Esophagus squamous epithelium (tissue), 5 donors: ENCODE results near the gene PSMD2. TPM values are rescaled to one million over a fixed set of nuclear protein-coding genes. Genes with fewer than 3 reads are reported as not detected.

Experiments used
- DNase-seq: peaks from one replicate; lab custom pipeline; 2025; lab: John Stamatoyannopoulos, UW
- H3K27ac ChIP-seq, 4 donors: fragments of 200-600 bp; sonication (generic); one replicate each; pipeline ENCODE4 v1.5.1; 2016 to 2019; ENCODE audit warnings: mild to moderate bottlenecking in 1 of 4
- H3K27me3 ChIP-seq, 4 donors: fragments of 200-600 bp; sonication (generic); 1 replicate in 3 of 4; 2 replicates in 1 of 4; pipeline versions ENCODE4 v1.5.1 to v1.6.0; 2017 to 2021; ENCODE audit warnings: antibody characterized with exemption in 1 of 4
- H3K36me3 ChIP-seq, 3 donors: fragments of 200-600 bp; sonication (generic); one replicate each; pipeline ENCODE4 v1.5.1; 2016 to 2019
- H3K4me1 ChIP-seq, 3 donors: fragments of 200-600 bp; sonication (generic); one replicate each; pipeline ENCODE4 v1.5.1; 2017 to 2019
- H3K4me3 ChIP-seq, 4 donors: fragments of 200-600 bp; sonication (generic); 1 replicate in 3 of 4; 2 replicates in 1 of 4; pipeline ENCODE4 v1.5.1; 2016 to 2019; ENCODE audit warnings: mild to moderate bottlenecking in 2 of 4, moderate library complexity in 1 of 4
- H3K9me3 ChIP-seq, 3 donors: fragments of 200-600 bp; sonication (generic); one replicate each; pipeline ENCODE4 v1.5.1; 2016 to 2019
- POLR2A ChIP-seq, 4 donors: fragments of 450-650 bp; IDR thresholded peaks; one replicate each; pipeline ENCODE4 v1.6.1; 2017; ENCODE audit warnings: antibody characterized with exemption in 4 of 4, mild to moderate bottlenecking in 4 of 4, moderate library complexity in 3 of 4
- WGBS, 2 donors: methylation state at CpG; one replicate each; pipeline ENCODE4 v1.1.5; 2018; 5-methylcytosine and 5-hydroxymethylcytosine counted together
- intact Hi-C: fragments of 100-400 bp; cut with DNase I; formaldehyde crosslinking; loops from one replicate; pipeline ENCODE4 v1.15.0; 2022
- total RNA-seq, 4 donors: library from RNA; depleted of rRNA; stranded (reverse); fragments of >200 nt; gene quantifications; one replicate each; pipeline ENCODE4 v1.1.0, GENCODE V29; 2016
- TF ChIP-seq, protein P1 (sequence below), 6 experiments: fragments of 450-650 bp in 4 of 6; fragments of 200-600 bp in 2 of 6; sonication (generic) in 2 of 6; IDR thresholded peaks; one replicate each; pipeline ENCODE4 v1.5.1; 2016 to 2019; ENCODE audit warnings: antibody characterized with exemption in 6 of 6, mild to moderate bottlenecking in 4 of 6, moderate library complexity in 4 of 6
- donor health status: DM: yes; HTN: yes; CAD: no.

PSMD2 gene
- total RNA-seq, 4 donors from 2014 or later = 209 to 362 (median 235) TPM

DNA sequence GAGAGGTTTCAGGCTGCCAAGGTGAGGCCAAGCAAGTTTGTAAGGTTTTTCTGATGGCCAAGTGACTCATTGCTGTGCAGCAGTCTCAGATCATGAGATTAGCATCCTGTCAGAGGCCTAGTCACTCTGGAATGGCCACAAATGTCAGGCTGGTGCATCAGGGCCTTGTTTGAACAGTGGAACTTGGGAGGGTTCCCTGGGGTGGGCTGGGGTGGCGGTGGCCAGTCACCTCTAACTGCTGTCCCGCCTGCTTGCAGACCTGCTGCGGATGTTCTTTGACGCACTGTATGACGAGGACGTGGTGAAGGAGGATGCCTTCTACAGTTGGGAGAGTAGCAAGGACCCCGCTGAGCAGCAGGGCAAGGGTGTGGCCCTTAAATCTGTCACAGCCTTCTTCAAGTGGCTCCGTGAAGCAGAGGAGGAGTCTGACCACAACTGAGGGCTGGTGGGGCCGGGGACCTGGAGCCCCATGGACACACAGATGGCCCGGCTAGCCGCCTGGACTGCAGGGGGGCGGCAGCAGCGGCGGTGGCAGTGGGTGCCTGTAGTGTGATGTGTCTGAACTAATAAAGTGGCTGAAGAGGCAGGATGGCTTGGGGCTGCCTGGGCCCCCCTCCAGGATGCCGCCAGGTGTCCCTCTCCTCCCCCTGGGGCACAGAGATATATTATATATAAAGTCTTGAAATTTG is 35.6 kb downstream of the PSMD2 start:
- Histone ChIP-seq H3K4me3 (no peak overlapping the region), H3K27me3 (no peaks in the 10 kb centered on the region), H3K36me3 (peaks cover 29 to 58% (median 43%) of the 10 kb centered on the region in 3 donors), H3K27ac (peak overlapping the region; percentile 78 to 99 (median 94)), H3K9me3 (no peaks in the 10 kb centered on the region), H3K4me1 (peaks cover 35 to 85% (median 38%) of the 10 kb centered on the region in 3 donors)
- DNase-seq = no peak
- TF ChIP-seq, protein P1, sequence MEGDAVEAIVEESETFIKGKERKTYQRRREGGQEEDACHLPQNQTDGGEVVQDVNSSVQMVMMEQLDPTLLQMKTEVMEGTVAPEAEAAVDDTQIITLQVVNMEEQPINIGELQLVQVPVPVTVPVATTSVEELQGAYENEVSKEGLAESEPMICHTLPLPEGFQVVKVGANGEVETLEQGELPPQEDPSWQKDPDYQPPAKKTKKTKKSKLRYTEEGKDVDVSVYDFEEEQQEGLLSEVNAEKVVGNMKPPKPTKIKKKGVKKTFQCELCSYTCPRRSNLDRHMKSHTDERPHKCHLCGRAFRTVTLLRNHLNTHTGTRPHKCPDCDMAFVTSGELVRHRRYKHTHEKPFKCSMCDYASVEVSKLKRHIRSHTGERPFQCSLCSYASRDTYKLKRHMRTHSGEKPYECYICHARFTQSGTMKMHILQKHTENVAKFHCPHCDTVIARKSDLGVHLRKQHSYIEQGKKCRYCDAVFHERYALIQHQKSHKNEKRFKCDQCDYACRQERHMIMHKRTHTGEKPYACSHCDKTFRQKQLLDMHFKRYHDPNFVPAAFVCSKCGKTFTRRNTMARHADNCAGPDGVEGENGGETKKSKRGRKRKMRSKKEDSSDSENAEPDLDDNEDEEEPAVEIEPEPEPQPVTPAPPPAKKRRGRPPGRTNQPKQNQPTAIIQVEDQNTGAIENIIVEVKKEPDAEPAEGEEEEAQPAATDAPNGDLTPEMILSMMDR (IDR thresholded peaks at IDR 0.05) = no peak
- no peak for TF ChIP-seq POLR2A (IDR thresholded peaks at IDR 0.05)
- 69 to 82% methylated on average over 7 to 15 of the region's 15 CpGs for WGBS, 2 donors
- intact Hi-C loops = no loop called here

DNA sequence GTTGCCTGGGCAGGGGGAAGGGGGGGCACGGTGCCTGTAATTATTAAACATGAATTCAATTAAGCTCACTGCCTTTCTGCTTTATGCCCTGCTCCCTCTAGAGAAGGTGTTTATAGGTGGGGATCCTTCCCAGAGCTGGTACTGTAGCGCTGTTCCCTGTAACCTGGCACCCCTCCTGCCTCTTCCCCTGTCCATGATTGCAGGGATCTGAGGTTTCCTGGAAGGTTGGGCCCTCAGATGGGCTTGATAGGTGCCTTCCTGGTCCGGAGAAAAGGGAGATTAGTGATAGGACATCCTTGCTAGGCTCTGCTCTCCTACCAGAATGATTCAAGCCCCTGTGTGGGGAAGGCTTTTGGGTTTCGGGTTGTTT is 36.2 kb downstream of the PSMD2 start:
- Histone ChIP-seq H3K4me3 (peak overlapping the region in 3 of 4 donors; percentile 62 to 95 (median 84)), H3K27me3 (no peaks in the 10 kb centered on the region), H3K27ac (peak overlapping the region; percentile 93 to 99 (median 98)), H3K4me1 (peaks cover 37 to 90% (median 40%) of the 10 kb centered on the region in 3 donors), H3K9me3 (no peaks in the 10 kb centered on the region), H3K36me3 (peaks cover 29 to 51% (median 41%) of the 10 kb centered on the region in 3 donors)
- intact Hi-C loops = no loop called here
- DNase-seq = no peak
- 51% methylated on average over 3 of the region's 4 CpGs; no CpG with 5 or more reads in 1 of the 2 donors for WGBS, 2 donors
- no peak for TF ChIP-seq POLR2A (IDR thresholded peaks at IDR 0.05)
- TF ChIP-seq, protein P1 (IDR thresholded peaks at IDR 0.05) = no peak

DNA sequence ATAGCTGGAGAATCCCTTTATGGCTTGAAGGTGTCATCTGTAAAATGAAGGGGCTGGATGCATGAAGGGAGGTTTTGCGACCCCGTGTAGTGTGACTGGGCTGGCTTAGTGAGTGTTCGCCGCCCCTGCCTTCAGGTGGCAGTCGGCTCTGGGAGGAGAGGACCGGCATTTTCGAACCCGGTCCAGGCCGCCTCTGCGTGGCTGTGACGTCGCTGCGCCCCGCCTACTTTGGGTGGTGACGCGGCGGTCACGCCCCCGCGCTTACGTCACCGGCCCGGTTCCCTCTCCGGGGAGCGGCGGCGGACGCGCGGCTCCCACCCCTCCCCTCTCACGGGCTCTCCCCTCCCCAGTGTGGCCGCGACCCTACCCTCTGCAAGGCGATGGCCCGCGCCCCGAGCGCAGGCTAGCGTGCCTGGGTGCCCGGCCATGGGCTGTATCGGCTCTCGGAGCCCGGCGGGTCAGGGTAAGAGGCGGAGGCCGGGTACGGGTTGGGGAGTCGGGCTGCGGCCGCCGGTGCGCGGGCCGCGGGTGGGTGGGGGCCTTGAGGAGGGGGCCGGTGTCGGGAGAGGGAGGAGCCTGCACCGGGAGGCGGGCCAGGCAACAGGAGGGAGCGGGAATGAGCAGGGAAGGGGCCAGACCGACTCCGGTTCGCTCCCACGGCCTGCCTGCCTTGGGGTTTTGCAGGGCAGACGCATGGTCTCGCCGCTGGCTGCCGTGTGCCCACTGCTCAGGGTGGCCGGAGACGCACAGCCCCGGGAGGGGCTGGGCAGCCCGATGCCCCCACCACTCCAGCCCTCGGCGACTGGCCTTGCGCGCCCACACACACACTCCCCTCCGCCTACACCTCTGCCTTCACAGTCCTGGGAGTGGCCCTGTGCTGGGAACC is 36.9 kb downstream of the PSMD2 start:
- Histone ChIP-seq H3K27me3 (no peaks in the 10 kb centered on the region), H3K9me3 (no peaks in the 10 kb centered on the region), H3K27ac (peak overlapping the region; percentile 93 to 99 (median 98)), H3K4me3 (peak overlapping the region; percentile 62 to 95 (median 76)), H3K36me3 (peaks cover 29 to 45% (median 35%) of the 10 kb centered on the region in 3 donors), H3K4me1 (peaks cover 37 to 97% (median 40%) of the 10 kb centered on the region in 3 donors)
- DNase-seq = peak; percentile 36
- TF ChIP-seq, protein P1 (IDR thresholded peaks at IDR 0.05) = peak in 1 of 6 experiments; percentile 11
- peak in 3 of 4 donors; percentile 73 to 93 (median 82) for TF ChIP-seq POLR2A (IDR thresholded peaks at IDR 0.05)
- 0 to 3% methylated on average over 6 to 12 of the region's 77 CpGs for WGBS, 2 donors
- intact Hi-C loops = no loop called here

DNA sequence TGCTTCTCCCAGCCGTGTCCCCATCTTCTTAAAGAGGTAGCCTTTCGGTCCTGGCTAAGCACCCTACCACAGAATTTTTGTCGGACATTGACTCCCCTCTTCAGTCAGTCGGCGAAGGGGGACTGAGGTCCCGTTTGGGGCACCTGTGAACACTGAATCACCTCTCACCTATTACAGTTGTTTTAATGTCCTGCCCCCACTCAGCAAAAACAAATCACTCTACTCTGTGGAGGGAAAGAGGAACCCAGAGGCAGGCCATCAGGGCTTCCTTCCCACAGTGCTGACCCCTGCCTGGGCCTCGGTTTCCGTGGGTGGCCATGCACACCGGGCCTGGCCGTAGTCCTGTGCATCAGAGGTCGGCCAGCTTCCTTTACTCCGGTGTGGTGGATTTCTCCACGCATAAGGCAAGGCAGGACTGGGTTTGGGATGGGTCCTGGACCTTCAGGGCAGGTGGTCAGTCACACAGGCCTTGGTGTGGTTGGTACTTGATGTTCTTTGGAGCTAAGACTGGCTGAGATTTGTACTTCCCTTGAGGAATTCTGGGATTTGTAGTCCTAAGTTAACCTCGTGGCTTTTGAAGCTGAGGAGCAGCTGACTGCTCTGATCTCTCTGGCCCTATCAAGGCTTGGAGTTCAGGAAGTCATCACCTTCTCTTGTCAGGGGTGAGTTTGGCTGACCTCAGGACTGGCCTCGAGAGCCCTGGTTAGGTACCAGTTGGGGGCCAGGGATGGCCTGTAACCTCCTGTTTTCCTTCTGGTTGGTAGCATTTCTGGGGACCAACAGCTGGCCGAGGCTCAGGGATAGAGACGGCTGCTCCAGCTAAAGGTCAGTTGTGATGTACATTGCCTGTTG is 37.7 kb downstream of the PSMD2 start:
- H3K4me3 ChIP-seq = peak overlapping the region; percentile 62 to 95 (median 76)
- peak overlapping the region; percentile 93 to 99 (median 98) for H3K27ac ChIP-seq
- peaks cover 39 to 97% (median 41%) of the 10 kb centered on the region in 3 donors for H3K4me1 ChIP-seq
- intact Hi-C loops = no loop called here
- peaks cover 21 to 41% (median 26%) of the 10 kb centered on the region in 3 donors for H3K36me3 ChIP-seq
- no peaks in the 10 kb centered on the region for H3K27me3 ChIP-seq
- WGBS, 2 donors = 11 to 31% methylated on average over 11 to 14 of the region's 17 CpGs
- peak in 1 of 4 donors; percentile 4 for TF ChIP-seq POLR2A (IDR thresholded peaks at IDR 0.05)
- TF ChIP-seq, protein P1 (IDR thresholded peaks at IDR 0.05) = no peak
- H3K9me3 ChIP-seq = no peaks in the 10 kb centered on the region
- DNase-seq = no peak
